ENCODE data around the gene RTF1. TPM values are rescaled to one million over a fixed set of nuclear protein-coding genes. Genes with fewer than 3 reads are reported as not detected.

The RTF1 gene
- polyA plus RNA-seq, 1 donor (not counting 4 experiments of a cell fraction or from before 2014, with no cell fraction given): 28.5 TPM

- H3K9me3 ChIP-seq (ENCODE audit: control insufficient read depth, low read depth, low read length): no peaks in the 10 kb centered on the region
- peaks cover 3% of the 10 kb centered on the region for H3K4me1 ChIP-seq (ENCODE audit: control insufficient read depth, extremely low read depth, insufficient read depth, low read length)
- H3K4me2 ChIP-seq (ENCODE audit: control insufficient read depth, extremely low read depth, insufficient read depth, low read depth, low read length): no peak overlapping the region
- DNase-seq (ENCODE audit: low read depth, low spot score) (no peak), FAIRE-seq (no peak)
- dilution Hi-C loops (cut with MboI; ENCODE audit: extremely low pct_ligation_motif_present, low sequenced_read_pairs): no loop called here
- no peaks in the 10 kb centered on the region for H4K20me1 ChIP-seq (ENCODE audit: control insufficient read depth, extremely low read depth, insufficient read depth, low read length)
- no peak for TF ChIP-seq EZH2 (IDR thresholded peaks at IDR 0.05; ENCODE audit: low read length)
- no peak for TF ChIP-seq CTCF (optimal IDR thresholded peaks at IDR 0.05 in 1 of 3, IDR thresholded peaks at IDR 0.05 in 1 of 3, conservative IDR thresholded peaks at IDR 0.05 in 1 of 3; ENCODE audit: extremely low read depth in 1 of 3, insufficient read depth in 2 of 3, low read length in 3 of 3)
- no peak overlapping the region for H3K9ac ChIP-seq (ENCODE audit: control insufficient read depth, extremely low read depth, insufficient read depth, low read length)
- no peak overlapping the region for H3K27ac ChIP-seq (ENCODE audit: control insufficient read depth, insufficient read depth, low read length)
- H3K79me2 ChIP-seq (ENCODE audit: control insufficient read depth, insufficient read depth, low read length): no peaks in the 10 kb centered on the region
- no peak overlapping the region for H3K4me3 ChIP-seq (ENCODE audit: control insufficient read depth in 2 of 3, extremely low read depth in 1 of 3, insufficient read depth in 2 of 3, low read depth in 1 of 3, low read length in 3 of 3)
- H2AFZ ChIP-seq (ENCODE audit: control insufficient read depth, low read length): no peak overlapping the region
- no peaks in the 10 kb centered on the region for H3K27me3 ChIP-seq (ENCODE audit: control insufficient read depth, extremely low read depth, insufficient read depth, low read length)
- H3K9me1 ChIP-seq (ENCODE audit: control insufficient read depth, extremely low read depth, insufficient read depth, low read length): no peaks in the 10 kb centered on the region
- peaks cover 29 to 38% of the 10 kb centered on the region in 2 experiments for H3K36me3 ChIP-seq (ENCODE audit: control insufficient read depth in 2 of 2, extremely low read depth in 1 of 2, insufficient read depth in 2 of 2, low read length in 2 of 2)
These were observed 58.0 kb downstream of the RTF1 start for GRCh38 chr15:41474941-41475340.

- peaks cover 3% of the 10 kb centered on the region for H3K4me1 ChIP-seq (ENCODE audit: control insufficient read depth, extremely low read depth, insufficient read depth, low read length)
- H3K36me3 ChIP-seq (ENCODE audit: control insufficient read depth in 2 of 2, extremely low read depth in 1 of 2, insufficient read depth in 2 of 2, low read length in 2 of 2): peaks cover 32 to 37% of the 10 kb centered on the region in 2 experiments
- no peaks in the 10 kb centered on the region for H3K9me3 ChIP-seq (ENCODE audit: control insufficient read depth, low read depth, low read length)
- H3K9me1 ChIP-seq (ENCODE audit: control insufficient read depth, extremely low read depth, insufficient read depth, low read length): no peaks in the 10 kb centered on the region
- no peaks in the 10 kb centered on the region for H3K79me2 ChIP-seq (ENCODE audit: control insufficient read depth, insufficient read depth, low read length)
- H2AFZ ChIP-seq (ENCODE audit: control insufficient read depth, low read length): no peak overlapping the region
- no peaks in the 10 kb centered on the region for H4K20me1 ChIP-seq (ENCODE audit: control insufficient read depth, extremely low read depth, insufficient read depth, low read length)
- no peaks in the 10 kb centered on the region for H3K27me3 ChIP-seq (ENCODE audit: control insufficient read depth, extremely low read depth, insufficient read depth, low read length)
- no peak overlapping the region for H3K9ac ChIP-seq (ENCODE audit: control insufficient read depth, extremely low read depth, insufficient read depth, low read length)
- no peak overlapping the region for H3K4me2 ChIP-seq (ENCODE audit: control insufficient read depth, extremely low read depth, insufficient read depth, low read depth, low read length)
- FAIRE-seq: no peak
- H3K27ac ChIP-seq (ENCODE audit: control insufficient read depth, insufficient read depth, low read length): peak overlapping the region; percentile 86
- no peak overlapping the region for H3K4me3 ChIP-seq (ENCODE audit: control insufficient read depth in 2 of 3, extremely low read depth in 1 of 3, insufficient read depth in 2 of 3, low read depth in 1 of 3, low read length in 3 of 3)
- DNase-seq (ENCODE audit: low read depth, low spot score): no peak
- dilution Hi-C loops (cut with MboI; ENCODE audit: extremely low pct_ligation_motif_present, low sequenced_read_pairs): no loop called here
- TF ChIP-seq CTCF (optimal IDR thresholded peaks at IDR 0.05 in 1 of 3, IDR thresholded peaks at IDR 0.05 in 1 of 3, conservative IDR thresholded peaks at IDR 0.05 in 1 of 3; ENCODE audit: extremely low read depth in 1 of 3, insufficient read depth in 2 of 3, low read length in 3 of 3) (no peak), EZH2 (IDR thresholded peaks at IDR 0.05; ENCODE audit: low read length) (no peak)
These were observed 59.6 kb downstream of the RTF1 start for GRCh38 chr15:41476416-41477048.

Measured in keratinocyte (primary cell).